DMS53 (cell line): Measurements from ENCODE around the gene DGCR8.

ENCODE experiments used
- DNase-seq: peaks from one replicate; lab custom pipeline; 2025; lab: John Stamatoyannopoulos, UW

Gene DGCR8

DNA sequence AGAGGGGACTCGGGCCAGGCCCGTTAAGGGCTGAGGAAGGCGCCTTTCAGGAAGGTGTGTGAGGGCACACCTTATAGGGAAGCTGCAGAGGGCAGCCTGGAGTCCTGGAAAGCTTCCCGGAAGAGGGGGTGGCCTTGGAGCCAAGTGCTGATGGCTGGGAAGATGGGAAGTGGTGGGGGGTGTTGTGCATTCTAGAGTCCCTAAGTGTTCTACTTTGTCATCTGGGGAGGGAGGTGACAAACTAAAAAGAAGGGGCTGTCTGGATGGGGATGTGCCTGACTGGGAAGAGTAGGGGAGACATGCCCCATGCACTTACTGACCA is 58.3 kb downstream of the DGCR8 start:
- DNase-seq: no peak

DNA sequence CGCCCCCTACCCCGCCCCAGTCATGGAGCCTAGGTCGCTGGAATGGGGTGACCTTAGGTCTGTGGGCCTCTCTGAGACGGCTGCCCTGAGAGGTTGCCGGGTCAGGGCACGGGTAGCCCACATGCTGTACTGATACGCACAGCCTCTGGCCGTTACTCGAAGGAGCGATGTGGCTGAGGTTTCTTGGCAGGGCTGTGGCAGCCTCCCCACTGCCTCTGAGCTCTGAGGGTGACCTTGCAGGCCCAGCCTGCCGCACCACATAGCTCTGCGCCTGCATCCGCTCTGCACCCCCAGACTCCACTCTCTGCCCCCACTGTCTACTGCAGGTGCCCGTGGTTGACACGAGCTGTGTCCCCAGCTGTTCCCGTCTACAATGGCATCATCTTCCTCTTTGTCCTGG is 58.8 kb downstream of the DGCR8 start:
- DNase-seq: no peak

DNA sequence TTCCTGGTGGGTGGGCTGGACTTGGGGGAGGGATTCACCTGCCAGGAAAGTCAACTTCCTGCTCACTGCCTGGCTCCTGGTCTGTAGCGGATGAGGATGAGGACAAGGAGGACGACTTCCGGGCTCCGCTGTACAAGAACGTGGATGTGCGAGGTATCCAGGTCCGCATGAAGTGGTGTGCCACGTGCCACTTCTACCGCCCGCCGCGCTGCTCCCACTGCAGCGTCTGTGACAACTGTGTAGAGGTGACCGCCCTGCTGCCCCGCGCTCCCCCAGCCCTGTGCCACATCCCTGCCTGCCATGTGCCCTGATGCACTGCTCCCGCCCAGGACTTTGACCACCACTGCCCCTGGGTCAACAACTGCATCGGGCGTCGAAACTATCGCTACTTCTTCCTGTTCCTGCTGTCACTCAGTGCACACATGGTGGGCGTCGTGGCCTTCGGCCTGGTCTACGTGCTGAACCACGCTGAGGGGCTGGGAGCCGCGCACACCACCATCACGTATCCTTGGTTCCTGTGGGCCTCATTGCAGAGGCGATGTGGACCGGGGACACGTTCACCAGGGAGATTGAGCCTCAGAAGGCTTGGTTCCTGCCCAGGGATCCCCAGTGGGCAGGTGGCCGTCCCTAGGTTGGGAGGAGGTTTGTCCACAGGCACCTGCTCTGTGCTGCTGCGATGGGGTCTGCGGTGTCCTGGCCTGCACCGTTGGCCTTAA is 59.5 kb downstream of the DGCR8 start:
- no peak for DNase-seq

DNA sequence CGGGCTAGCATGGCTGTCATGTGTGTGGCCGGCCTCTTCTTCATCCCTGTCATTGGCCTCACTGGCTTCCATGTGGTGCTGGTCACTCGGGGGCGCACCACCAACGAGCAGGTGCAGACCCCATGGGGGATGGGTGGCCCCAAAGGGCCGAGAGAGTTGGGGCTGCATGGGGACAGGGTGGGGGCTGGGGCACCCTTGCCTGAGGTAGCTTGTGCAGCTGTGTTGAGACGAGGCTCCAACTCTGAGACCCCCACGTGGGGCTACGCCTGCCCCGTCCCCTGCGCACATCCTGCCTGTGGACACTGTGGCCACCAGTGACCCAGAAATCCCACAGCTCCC is 60.0 kb downstream of the DGCR8 start:
- no peak for DNase-seq

DNA sequence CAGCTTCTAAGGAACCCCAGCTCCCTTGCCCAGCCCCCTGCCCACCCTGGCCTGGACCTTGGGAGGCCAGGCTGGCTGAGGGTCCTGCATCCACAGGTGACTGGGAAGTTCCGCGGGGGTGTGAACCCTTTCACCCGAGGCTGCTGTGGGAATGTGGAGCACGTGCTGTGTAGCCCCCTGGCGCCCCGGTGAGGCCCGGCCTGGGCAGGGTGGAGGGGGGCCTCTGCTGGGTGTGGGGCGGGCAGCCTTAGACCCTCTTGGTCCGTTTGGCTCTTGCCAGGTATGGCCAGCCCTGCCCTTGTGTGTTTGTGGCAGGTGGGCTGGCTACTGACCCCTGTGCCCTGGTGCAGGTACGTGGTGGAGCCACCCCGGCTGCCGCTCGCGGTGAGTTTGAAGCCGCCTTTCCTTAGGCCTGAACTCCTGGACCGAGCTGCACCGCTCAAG is 60.5 kb downstream of the DGCR8 start:
- no peak for DNase-seq

DNA sequence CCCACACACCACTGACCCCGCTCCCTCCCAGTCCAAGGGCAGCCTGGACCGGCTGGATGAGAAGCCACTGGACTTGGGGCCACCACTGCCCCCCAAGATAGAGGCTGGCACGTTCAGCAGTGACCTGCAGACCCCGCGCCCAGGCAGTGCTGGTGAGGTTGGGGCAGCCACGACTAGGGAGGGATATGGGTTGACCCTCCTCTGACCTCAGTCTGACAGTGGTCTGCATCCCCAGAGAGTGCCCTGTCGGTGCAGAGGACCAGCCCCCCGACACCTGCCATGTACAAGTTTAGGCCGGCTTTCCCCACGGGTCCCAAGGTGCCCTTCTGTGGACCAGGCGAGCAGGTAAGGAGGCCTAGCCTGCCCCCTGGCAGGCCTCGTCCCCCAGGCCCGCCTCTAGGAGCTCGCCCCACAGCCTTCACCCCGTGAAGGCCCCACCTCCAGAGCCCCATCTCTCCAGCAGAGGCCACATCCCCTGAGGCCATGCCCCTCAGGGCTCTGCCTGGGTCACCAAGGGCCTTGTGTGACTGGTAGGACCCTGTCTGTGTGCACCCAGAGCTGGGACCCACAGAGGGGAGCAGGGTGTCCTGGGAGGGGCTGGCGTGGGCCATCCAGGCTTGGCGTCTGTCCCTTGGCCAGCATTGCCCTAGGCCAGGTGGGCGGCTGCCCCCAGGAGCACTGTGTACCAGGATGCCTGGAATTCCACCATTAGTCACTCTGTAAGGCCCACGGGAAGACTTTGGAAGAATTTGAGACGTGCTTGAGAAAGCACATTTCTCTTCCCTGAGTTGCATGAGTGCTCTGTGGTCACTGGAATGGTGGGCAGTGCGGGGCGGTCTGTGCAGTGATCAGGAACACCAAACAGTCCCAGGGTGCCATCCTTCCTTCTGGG is 61.4 kb downstream of the DGCR8 start:
- no peak for DNase-seq

DNA sequence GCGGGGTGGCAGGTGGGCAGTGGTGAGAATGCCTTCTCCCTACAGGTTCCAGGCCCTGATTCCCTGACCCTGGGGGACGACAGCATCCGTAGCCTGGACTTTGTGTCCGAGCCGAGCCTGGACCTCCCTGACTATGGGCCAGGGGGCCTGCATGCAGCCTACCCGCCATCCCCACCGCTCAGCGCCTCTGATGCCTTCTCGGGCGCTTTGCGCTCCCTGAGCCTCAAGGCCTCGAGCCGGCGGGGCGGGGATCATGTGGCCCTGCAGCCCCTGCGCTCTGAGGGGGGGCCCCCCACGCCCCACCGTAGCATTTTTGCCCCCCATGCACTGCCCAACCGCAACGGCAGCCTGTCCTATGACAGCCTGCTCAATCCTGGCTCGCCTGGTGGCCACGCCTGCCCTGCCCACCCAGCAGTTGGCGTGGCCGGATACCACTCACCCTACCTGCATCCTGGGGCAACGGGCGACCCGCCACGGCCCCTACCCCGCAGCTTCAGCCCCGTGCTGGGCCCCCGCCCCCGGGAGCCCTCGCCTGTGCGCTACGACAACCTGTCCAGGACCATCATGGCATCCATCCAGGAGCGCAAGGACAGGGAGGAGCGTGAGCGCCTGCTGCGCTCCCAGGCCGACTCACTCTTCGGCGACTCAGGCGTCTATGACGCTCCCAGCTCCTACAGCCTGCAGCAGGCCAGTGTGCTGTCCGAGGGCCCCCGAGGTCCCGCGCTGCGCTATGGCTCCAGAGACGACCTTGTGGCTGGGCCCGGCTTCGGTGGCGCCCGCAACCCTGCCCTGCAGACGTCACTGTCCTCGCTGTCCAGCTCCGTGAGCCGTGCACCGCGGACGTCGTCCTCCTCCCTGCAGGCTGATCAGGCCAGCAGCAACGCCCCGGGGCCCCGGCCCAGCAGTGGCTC is 62.9 kb downstream of the DGCR8 start:
- no peak for DNase-seq

DNA sequence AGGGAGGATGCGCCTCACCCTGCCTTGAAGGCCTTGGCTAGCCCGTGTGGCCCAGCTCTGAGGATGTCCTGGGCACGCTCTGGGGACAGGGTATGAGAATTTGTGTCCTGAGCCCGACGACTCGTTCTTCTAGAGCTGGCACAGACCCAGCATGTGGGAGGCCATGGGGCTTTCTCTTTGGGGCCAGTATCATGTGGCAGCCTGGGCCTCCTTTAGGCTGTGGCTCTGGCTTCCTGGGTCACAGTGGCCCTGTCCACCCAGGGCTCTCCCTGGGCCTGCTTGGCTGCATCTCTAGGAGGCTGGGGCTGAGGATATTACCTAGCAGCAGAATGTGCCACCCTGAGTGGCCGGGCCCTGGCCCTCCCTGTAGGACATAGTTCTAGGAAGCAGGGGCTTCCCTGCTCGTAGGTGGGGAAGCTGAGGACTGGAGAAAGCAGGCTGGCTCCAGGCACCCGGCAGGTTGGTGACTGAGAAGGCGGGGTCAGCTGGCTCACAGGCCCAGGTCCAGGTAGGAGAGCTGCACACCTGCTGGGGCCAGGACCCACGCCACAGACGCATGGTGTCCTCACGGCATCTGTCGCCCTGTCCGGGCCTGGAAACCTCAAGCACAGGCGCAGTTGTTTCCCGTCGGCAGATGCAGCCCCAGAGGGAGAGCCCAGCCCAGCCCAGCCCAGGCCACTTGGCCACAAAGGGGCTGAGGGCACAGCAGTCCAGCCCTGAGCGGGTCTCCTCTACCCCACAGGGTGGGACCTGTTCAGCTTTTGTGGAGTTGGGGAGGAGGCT is 64.0 kb downstream of the DGCR8 start:
- DNase-seq: no peak

DNA sequence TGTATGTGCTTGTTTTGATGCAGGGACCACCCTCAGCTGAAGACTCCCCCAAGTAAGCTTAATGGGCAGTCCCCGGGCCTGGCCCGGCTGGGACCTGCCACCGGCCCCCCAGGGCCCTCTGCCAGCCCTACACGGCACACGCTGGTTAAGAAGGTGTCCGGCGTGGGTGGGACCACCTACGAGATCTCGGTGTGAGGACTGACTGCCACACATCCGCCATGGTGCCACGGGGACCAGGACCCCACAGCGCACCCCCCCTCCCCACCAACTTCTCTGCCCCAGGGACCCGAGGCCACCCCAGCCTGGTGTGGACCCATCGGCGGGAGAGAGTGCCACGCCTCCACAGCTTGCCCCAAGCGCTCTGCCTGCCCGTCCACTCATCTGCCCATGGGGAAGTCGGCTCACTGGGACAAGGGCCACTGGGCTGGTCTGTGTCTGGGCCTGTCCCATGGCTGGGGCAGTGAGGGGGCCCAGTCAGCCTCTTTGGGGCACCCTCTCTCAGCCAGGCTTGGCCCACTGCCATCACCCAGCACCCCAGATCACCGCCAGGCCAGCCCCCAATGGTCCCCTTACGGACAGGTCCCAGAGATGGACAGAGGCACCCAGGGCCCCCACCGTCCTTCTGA is 65.3 kb downstream of the DGCR8 start:
- DNase-seq: no peak

DNA sequence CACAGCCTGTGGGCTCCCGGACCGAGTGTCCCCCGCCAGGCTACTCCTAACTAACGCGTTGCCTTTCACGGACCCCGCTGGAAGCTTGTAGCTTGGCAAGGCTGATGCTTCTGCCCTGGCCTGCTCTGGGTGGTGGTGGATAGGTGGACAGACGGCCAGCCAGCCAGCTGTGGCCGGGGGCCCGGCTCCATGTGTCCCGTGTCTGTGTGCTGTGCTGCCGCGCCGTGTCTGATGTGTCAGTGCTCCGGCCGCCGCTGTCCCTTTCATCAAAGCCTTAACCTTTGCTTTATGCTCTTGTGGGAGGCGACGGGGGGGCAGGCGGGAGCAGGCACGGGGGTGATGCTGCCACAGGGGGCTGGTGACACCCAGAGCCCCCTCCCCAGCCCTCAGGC is 65.8 kb downstream of the DGCR8 start:
- DNase-seq: no peak

DNA sequence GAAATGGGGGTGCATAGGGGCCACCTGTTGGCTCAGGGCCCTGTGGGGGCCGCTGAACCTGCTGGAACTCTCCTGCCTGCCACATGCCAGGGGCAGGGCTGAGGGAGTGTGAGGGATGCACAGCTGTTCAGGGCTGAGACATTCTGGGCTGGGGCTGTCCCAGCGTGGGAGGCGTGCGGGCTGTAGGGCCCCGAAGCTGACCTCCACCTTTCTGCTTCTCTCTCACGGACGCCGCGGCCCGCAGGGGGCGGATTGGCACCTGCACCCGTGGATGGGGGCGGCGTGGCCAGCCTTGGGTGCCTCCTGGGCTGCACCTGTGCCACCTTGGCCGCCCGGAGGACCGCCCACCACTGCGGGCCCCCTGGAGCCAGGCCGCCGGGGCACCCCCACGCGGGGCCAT is 66.7 kb downstream of the DGCR8 start:
- no peak for DNase-seq

DNA sequence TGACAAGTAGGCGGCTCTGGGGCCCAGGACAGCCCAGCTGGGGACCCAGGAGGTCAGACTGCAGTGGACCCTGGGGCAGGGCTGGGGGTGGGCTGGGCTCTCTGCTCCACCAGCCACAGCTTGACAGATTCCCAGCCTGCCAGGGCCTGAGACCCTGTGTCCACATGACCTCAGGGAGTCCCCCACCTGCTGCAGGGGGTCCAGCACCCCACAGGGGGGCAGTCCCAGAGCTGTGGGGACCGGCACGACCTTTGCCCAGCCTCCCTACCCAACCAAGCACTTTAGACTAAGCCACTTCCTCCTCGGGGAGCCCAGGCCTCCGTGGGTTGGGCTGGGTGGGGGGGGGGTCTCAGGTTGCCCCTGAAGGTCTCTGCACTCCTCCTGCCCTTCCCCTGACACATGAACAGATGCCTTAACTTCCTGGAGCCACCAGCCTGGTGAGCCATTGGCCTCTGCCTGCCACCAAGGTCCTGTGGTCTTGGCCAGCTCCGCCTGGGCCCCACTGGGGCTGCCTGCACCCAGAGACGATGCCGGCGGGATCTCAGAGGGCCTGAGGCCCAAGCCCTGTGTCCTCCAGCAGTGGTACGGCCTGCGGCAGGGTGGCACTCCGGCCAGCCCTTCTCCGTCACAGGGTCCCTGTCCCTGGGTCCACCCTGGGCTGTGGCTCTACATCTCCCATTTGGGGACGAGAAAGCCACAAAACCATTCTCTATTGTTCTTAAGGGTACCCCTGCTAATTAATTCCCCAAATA is 67.4 kb downstream of the DGCR8 start:
- DNase-seq: no peak

DNA sequence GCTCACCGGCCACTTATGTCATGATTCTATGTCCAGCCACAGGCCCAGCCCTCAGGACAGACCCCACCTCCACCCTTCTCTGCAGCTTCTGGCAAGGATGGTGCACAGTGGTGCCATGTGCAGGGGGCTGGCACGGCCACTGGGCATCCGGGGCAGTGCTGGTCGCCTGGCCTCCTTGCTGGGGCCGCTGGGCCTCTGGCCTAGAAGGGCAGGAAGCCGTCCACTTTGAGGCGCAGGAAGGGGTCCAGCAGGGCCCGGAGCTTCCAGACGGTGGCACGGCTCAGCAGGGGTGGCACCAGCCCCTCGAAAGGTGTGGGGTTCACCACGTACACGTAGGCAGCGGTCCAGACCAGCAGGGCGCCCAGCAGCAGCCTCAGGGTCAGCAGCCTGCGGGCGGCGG is 68.4 kb downstream of the DGCR8 start:
- DNase-seq: no peak

DNA sequence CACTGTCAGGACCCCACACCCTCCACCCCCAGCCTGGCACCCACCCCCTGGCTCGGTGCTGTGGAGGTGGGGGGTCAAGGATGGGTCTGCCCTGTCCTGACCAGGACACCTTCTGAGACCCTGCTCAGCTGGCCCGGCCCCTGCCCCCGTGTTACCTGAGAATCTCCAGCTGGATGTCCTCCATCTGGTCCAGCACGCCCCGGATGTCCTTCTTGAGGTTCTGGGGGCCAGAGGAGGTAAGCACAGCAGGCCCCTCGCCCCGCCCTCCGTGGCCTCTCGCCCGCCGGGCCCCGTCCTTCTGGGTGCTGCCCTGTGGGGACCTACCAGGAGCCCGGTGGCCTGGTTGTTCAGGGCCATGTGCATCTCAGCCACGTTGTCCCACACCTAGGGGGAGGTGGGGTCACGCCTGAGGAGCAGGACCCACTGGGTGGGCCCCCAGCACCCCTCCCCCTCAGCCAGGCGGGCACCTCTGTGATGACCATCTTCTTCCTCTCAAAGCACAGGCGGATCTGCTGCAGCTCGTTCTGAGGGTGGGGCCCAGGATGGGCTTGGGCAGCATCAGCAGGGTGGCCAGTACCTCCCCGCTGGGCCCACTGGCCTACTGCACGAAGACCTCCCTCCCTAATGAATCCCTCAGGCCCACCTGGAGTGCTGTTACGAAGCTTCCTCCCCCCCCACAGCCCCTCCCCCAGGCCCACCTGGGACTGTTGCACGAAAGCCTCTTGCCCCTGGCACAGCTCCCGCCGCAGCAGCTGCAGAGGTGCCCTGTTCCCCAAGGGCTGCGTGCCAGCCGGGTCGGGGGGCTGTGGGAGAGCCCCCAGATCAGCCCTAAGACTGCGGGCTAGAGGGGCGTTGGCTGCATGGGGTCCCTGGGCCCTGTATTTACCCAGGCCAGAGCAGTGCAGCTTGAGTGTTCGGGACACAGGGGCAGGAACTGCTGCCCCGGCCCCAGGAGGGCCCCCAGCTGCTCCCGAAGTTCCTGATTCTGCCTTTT is 69.5 kb downstream of the DGCR8 start:
- DNase-seq: no peak

DNA sequence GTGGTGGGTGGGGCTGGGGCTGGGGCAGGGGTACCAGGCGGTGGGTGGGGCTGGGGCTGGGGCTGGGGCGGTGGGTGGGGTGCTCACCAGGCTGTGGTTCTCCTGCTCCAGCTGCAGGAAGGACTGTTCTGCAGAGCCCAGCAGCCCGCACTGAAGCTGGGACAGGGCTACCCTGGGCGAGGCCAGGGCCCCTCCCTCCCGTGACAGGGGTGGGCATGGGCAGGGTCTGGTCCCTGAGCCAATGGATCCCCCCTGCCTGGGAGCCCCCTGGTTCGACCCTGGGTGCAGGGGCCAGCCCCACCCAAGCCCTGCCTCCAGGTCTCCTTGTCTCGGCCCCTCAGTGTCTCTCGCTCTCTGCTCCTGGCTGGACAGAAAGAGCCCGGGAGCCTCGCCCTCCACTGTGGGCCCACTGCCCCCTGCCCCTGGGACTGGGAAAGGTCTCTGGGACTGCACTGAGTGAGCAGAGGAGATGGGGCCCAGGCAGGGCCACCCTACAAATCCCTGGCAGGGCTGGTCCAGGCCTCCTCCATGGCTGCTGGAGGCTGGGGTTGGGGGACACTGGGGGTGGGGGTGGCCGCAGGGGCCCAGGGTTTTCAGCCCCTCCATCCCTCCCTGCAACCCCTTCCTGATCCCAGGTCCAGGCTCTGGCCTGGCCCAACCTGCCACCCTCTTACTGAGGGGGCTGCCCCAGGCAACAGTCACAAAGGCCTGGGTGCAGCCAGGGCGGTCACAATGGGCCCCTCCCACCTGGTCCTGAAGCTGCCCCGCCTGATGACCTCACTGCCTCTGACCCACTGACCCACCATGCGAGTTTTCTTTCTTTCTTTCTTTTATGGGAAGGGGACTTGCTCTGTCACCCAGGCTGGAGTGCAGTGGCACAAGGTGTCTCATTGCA is 70.6 kb downstream of the DGCR8 start, which contains the start of gene CCDC188:
CCDC188 (minus strand) TSS at position 675 of the 895 bp plus-strand sequence; CDS start at position 606, 69 bp downstream.
- no peak for DNase-seq

DNA sequence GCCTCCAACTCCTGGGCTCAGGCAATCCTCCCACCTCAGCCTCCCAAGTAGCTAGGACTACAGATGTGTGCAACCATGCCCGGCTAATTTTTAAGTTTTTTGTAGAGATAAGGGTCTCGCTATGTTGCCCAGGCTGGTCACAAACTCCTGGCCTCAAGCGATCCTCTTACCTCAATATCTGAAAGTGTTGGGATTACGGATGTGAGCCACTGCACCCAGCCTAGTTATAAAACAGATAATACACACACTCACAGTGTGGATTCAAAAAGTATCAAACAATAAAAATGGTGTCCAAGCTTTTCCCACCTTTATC is 71.2 kb downstream of the DGCR8 start:
- no peak for DNase-seq

DNA sequence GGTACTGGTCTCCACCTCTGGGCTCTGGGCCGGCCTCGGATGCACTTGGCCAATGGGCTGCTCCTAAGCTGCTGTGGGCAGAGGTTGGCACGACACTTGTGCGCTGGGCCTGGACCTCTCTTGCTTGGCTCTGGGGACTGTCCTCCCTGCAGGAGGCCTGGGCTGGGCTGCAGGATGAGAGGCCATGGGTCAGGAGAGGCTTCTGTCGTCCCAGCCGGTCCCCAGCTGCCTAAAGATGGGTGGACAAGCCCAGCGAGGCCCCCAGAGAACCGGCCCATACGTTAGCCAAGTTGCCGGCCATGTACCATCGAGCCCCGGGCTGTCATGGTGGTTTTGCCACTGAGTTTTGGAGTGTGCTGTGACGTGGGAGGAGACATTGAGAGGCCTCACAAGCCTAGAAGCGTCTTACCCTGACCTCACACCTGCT is 72.4 kb downstream of the DGCR8 start:
- no peak for DNase-seq

DNA sequence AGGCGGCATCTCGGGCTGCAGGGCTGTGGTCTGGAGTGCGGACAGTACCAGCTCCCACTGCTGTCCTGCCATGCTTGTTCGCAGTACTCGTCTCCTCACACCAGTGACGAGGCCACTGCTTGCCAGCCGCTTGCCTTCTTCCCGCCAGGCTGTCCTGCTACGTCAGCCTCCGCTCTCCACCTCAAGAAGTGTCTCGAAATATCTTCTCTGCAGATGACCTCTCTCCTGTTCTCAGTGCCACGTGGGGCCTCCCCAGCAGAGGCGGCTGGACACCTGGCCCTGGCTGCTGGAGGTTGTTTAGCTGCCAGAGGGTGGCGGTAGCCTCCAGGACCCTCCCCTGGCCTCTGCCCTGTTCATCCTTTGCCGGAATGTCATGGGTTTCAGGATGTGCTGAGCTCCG is 73.9 kb downstream of the DGCR8 start:
- DNase-seq: no peak
